HepG2 (cell line): ENCODE results near the gene TAS2R43. TPM values are rescaled to one million over a fixed set of nuclear protein-coding genes. Genes with fewer than 3 reads are reported as not detected.

ENCODE experiments used
- ATAC-seq: fragments of 200-7000 bp; cut with Tn5 transposase; 3 replicates; pipeline ENCODE4 v1.9.1; 2020; ENCODE audit warnings: mild to moderate bottlenecking, moderate library complexity
- BruUV-seq: library from RNA; stranded (reverse); fragments of 400-500 nt; replicated peaks from 2 replicates; lab custom pipeline; 2021; lab: Mats Ljungman, UMichigan
- CTCF ChIA-PET: fragments of 300-600 bp; formaldehyde crosslinking; extraction: SDS; loops from one replicate; lab custom pipeline; 2021; ENCODE audit warnings: low total read pairs, inconsistent platforms, low intra/inter-chr PET ratio; lab: Yijun Ruan, JAX
- POLR2A ChIA-PET: fragments of 350-600 bp; sonication (Branson Sonifier 250); formaldehyde crosslinking; loops from one replicate; lab custom pipeline; 2020; ENCODE audit warnings: antibody characterized with exemption, inconsistent platforms; lab: Yijun Ruan, JAX
- DNase-seq: peaks from one replicate; pipeline ENCODE4 v3.0.0-alpha.2; 2015; ENCODE audit warnings: low spot score
- FAIRE-seq: peaks from 3 replicates; lab custom pipeline; 2011; peaks lifted over from hg19 to GRCh38; lab: Jason Lieb, UNC
- H2AFZ ChIP-seq: one replicate; pipeline ENCODE4 v1.6.1; 2011; ENCODE audit warnings: low read length, inconsistent platforms
- H3K27ac ChIP-seq: fragments of 300-600 bp; 3 replicates; pipeline ENCODE4 v1.8.0; 2011; ENCODE audit warnings: mixed run types, mild to moderate bottlenecking, mixed read lengths, low read length, inconsistent platforms; ENCODE audit not compliant: insufficient read depth; ENCODE audit errors: extremely low read length
- H3K27me3 ChIP-seq, 2 experiments: fragments of 200-600 bp in 1 of 2; 2 replicates in 1 of 2; 3 replicates in 1 of 2; pipeline versions ENCODE4 v1.6.0 to v1.8.0; 2011; ENCODE audit warnings: low read length in 2 of 2, mild to moderate bottlenecking in 2 of 2, moderate library complexity in 2 of 2, inconsistent platforms in 1 of 2; ENCODE audit not compliant: insufficient read depth in 2 of 2, control insufficient read depth in 1 of 2
- H3K36me3 ChIP-seq, 2 experiments: fragments of 200-600 bp in 1 of 2; replicated peaks in 1 of 2; 2 replicates in 1 of 2; 3 replicates in 1 of 2; pipeline versions ENCODE4 v1.5.1 to v1.8.0; 2011; ENCODE audit warnings: low read length in 2 of 2, inconsistent platforms in 1 of 2; ENCODE audit not compliant: insufficient read depth in 2 of 2, control insufficient read depth in 1 of 2
- H3K4me1 ChIP-seq: 2 replicates; pipeline ENCODE4 v1.5.1; 2012; ENCODE audit warnings: low read length, inconsistent platforms; ENCODE audit not compliant: insufficient read depth
- H3K4me2 ChIP-seq: 2 replicates; pipeline ENCODE4 v1.6.0; 2011; ENCODE audit warnings: low read depth, low read length, inconsistent platforms
- H3K4me3 ChIP-seq, 3 experiments: fragments of 200-600 bp in 1 of 3; sonication (generic), shearing (Covaris generic) in 1 of 3; replicated peaks in 1 of 3; 2 replicates each; pipeline ENCODE4 v1.5.1; 2011 to 2016; ENCODE audit warnings: low read length in 3 of 3, inconsistent platforms in 2 of 3, low read depth in 2 of 3, mild to moderate bottlenecking in 2 of 3, control low read depth in 1 of 3, mixed read lengths in 1 of 3; ENCODE audit not compliant: insufficient read depth in 1 of 3
- H3K79me2 ChIP-seq: one replicate; pipeline ENCODE4 v1.6.1; 2011; ENCODE audit warnings: low read length, inconsistent platforms; ENCODE audit not compliant: insufficient read depth
- H3K9ac ChIP-seq: 2 replicates; pipeline ENCODE4 v1.6.0; 2011; ENCODE audit warnings: mild to moderate bottlenecking, low read depth, low read length, inconsistent platforms; ENCODE audit not compliant: insufficient read depth
- H3K9me3 ChIP-seq: 2 replicates; pipeline ENCODE4 v1.5.1; 2012; ENCODE audit warnings: mild to moderate bottlenecking, low read length
- H4K20me1 ChIP-seq: 2 replicates; pipeline ENCODE4 v1.6.0; 2011; ENCODE audit warnings: inconsistent platforms, mild to moderate bottlenecking, low read length, moderate library complexity; ENCODE audit not compliant: insufficient read depth
- EED ChIP-seq: sonication (generic); formaldehyde crosslinking; IDR thresholded peaks from 2 replicates; pipeline ENCODE4 v1.5.0; 2020; ENCODE audit warnings: mild to moderate bottlenecking, missing genetic modification reagents
- FOXK2 ChIP-seq: fragments of 450-650 bp; IDR thresholded peaks from 2 replicates; pipeline ENCODE4 v1.6.1; 2016
- GFI1 ChIP-seq: sonication (generic); formaldehyde crosslinking; IDR thresholded peaks from 2 replicates; pipeline ENCODE4 v1.5.0; 2020; ENCODE audit warnings: missing genetic modification reagents, mild to moderate bottlenecking, borderline replicate concordance
- KDM5B ChIP-seq: sonication (generic); formaldehyde crosslinking; IDR thresholded peaks from 2 replicates; pipeline ENCODE4 v1.4.0; 2020; ENCODE audit warnings: missing genetic modification reagents, mild to moderate bottlenecking, borderline replicate concordance
- NFATC3 ChIP-seq: sonication (generic); formaldehyde crosslinking; IDR thresholded peaks from 2 replicates; pipeline ENCODE4 v1.5.1; 2020; ENCODE audit warnings: mild to moderate bottlenecking, missing genetic modification reagents
- NFIB ChIP-seq: sonication (generic); formaldehyde crosslinking; IDR thresholded peaks from 2 replicates; pipeline ENCODE4 v1.9.0; 2021; ENCODE audit warnings: missing genetic modification reagents, mild to moderate bottlenecking, borderline replicate concordance
- NFYC ChIP-seq: IDR thresholded peaks from 2 replicates; pipeline ENCODE4 v1.6.1; 2016; ENCODE audit warnings: missing genetic modification reagents, missing compliant biosample characterization
- SIN3B ChIP-seq: fragments of 150-350 bp; IDR thresholded peaks from 2 replicates; pipeline ENCODE4 v1.6.1; 2014; ENCODE audit warnings: low read length
- SOX5 ChIP-seq: IDR thresholded peaks from 2 replicates; pipeline ENCODE4 v1.6.1; 2016; ENCODE audit warnings: borderline replicate concordance
- ZFP36L1 ChIP-seq: sonication (generic); formaldehyde crosslinking; IDR thresholded peaks from 2 replicates; pipeline ENCODE4 v1.8.0; 2022; ENCODE audit warnings: mild to moderate bottlenecking, missing genetic modification reagents, moderate library complexity
- ZMAT3 ChIP-seq: sonication (generic); formaldehyde crosslinking; conservative IDR thresholded peaks from 2 replicates; pipeline ENCODE4 v1.7.0; 2021; ENCODE audit warnings: missing genetic modification reagents
- ZNF335 ChIP-seq: sonication (generic); formaldehyde crosslinking; IDR thresholded peaks from 2 replicates; pipeline ENCODE4 v1.4.0; 2020; ENCODE audit warnings: missing genetic modification reagents
- WGBS: methylation state at CpG from one replicate; pipeline ENCODE4 v1.1.6; 2017; ENCODE audit warnings: low lambda C conversion rate; 5-methylcytosine and 5-hydroxymethylcytosine counted together
- in situ Hi-C: cut with HindIII; loops from 2 replicates; pipeline ENCODE4 v1.10.0; 2017; ENCODE audit warnings: low pct_unique_long_range_greater_than_20kb; ENCODE audit not compliant: extremely low pct_ligation_motif_present
- intact Hi-C: fragments of 100-400 bp; cut with micrococcal nuclease; formaldehyde crosslinking; loops from one replicate; pipeline ENCODE4 v1.10.0; 2022; ENCODE audit not compliant: unreplicated experiment
- polyA plus RNA-seq, 8 experiments: library from polyadenylated mRNA; depleted of rRNA in 3 of 8; stranded (reverse) in 7 of 8; unstranded in 1 of 8; fragments of >200 nt; fragmentation: Illumina TruSeq in 4 of 8; extraction: Trizol in 4 of 8; gene quantifications; 2 replicates each; pipeline versions ENCODE4 v1.2.1 to v1.2.3, GENCODE V29; 2011 to 2016; ENCODE audit warnings: low read depth in 4 of 8, missing spikeins in 1 of 8, mixed read lengths in 1 of 8; ENCODE audit not compliant: insufficient read depth in 1 of 8
- total RNA-seq, 5 experiments: library from RNA; depleted of rRNA; stranded (reverse); fragments of >200 nt; fragmentation: Illumina TruSeq; extraction: Trizol; gene quantifications; 2 replicates each; pipeline ENCODE4 v1.2.3, GENCODE V29; 2016; ENCODE audit warnings: low read depth in 1 of 5
- TF ChIP-seq, protein P1 (sequence below): sonication (generic); formaldehyde crosslinking; IDR thresholded peaks from 2 replicates; pipeline ENCODE4 v1.9.0; 2021; ENCODE audit warnings: mild to moderate bottlenecking, missing genetic modification reagents

TAS2R43 gene
- total and polyA plus RNA-seq, 2 of the 13 experiments (the other 11 are each of a cell fraction or from before 2014, with no cell fraction given): 0.15 to 1.7 TPM

DNA sequence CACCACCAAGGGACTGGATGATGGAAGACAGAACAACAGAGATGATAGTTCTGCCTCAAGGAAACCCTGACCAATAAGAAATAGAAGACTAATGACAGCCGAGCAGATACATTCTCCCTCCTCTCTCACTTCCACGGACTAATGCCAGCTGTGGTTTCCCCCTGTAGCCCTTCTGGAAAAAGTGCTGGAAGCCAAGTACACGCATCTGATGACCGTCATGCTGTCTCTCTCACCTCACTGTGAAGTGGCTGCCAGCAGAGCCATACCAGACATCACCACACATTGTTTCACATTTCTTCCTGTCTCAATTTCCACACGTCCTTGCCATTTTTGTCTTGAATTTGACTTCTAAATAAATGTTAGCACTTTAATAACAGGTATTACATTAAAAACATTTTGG is 2.9 kb downstream of the TAS2R43 start:
- H3K9me3 ChIP-seq: no peaks in the 10 kb centered on the region
- H3K27me3 ChIP-seq: no peaks in the 10 kb centered on the region
- H3K4me1 ChIP-seq: no peaks in the 10 kb centered on the region
- no peak for DNase-seq
- H4K20me1 ChIP-seq: no peaks in the 10 kb centered on the region
- ChIA-PET POLR2A (no interaction called here), CTCF (no interaction called here)
- TF ChIP-seq ZNF335 (CRISPR knock-in tag): no peak
- TF ChIP-seq NFIB (CRISPR knock-in tag): no peak
- TF ChIP-seq GFI1 (CRISPR knock-in tag): no peak
- TF ChIP-seq, protein P1, sequence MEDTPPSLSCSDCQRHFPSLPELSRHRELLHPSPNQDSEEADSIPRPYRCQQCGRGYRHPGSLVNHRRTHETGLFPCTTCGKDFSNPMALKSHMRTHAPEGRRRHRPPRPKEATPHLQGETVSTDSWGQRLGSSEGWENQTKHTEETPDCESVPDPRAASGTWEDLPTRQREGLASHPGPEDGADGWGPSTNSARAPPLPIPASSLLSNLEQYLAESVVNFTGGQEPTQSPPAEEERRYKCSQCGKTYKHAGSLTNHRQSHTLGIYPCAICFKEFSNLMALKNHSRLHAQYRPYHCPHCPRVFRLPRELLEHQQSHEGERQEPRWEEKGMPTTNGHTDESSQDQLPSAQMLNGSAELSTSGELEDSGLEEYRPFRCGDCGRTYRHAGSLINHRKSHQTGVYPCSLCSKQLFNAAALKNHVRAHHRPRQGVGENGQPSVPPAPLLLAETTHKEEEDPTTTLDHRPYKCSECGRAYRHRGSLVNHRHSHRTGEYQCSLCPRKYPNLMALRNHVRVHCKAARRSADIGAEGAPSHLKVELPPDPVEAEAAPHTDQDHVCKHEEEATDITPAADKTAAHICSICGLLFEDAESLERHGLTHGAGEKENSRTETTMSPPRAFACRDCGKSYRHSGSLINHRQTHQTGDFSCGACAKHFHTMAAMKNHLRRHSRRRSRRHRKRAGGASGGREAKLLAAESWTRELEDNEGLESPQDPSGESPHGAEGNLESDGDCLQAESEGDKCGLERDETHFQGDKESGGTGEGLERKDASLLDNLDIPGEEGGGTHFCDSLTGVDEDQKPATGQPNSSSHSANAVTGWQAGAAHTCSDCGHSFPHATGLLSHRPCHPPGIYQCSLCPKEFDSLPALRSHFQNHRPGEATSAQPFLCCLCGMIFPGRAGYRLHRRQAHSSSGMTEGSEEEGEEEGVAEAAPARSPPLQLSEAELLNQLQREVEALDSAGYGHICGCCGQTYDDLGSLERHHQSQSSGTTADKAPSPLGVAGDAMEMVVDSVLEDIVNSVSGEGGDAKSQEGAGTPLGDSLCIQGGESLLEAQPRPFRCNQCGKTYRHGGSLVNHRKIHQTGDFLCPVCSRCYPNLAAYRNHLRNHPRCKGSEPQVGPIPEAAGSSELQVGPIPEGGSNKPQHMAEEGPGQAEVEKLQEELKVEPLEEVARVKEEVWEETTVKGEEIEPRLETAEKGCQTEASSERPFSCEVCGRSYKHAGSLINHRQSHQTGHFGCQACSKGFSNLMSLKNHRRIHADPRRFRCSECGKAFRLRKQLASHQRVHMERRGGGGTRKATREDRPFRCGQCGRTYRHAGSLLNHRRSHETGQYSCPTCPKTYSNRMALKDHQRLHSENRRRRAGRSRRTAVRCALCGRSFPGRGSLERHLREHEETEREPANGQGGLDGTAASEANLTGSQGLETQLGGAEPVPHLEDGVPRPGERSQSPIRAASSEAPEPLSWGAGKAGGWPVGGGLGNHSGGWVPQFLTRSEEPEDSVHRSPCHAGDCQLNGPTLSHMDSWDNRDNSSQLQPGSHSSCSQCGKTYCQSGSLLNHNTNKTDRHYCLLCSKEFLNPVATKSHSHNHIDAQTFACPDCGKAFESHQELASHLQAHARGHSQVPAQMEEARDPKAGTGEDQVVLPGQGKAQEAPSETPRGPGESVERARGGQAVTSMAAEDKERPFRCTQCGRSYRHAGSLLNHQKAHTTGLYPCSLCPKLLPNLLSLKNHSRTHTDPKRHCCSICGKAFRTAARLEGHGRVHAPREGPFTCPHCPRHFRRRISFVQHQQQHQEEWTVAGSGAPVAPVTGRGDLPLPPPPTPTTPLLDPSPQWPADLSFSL (CRISPR knock-in tag): no peak
- TF ChIP-seq EED (CRISPR knock-in tag): no peak
- TF ChIP-seq FOXK2: no peak
- no peak for TF ChIP-seq ZFP36L1
- TF ChIP-seq SOX5 (CRISPR knock-in tag): no peak
- no peak for TF ChIP-seq KDM5B (CRISPR knock-in tag)
- no peak for TF ChIP-seq SIN3B
- TF ChIP-seq NFYC (CRISPR knock-in tag): no peak
- no peak for TF ChIP-seq ZMAT3 (CRISPR knock-in tag)
- no peak for TF ChIP-seq NFATC3 (CRISPR knock-in tag)
- intact Hi-C loops: no loop called here
- BruUV-seq: no TSS peak
- H3K36me3 ChIP-seq: no peaks in the 10 kb centered on the region
- WGBS: 94% methylated on average over 3 of the region's 5 CpGs
- no peak overlapping the region for H3K27ac ChIP-seq
- H3K4me2 ChIP-seq: no peak overlapping the region
- no peaks in the 10 kb centered on the region for H3K79me2 ChIP-seq
- no peak for FAIRE-seq
- no peak overlapping the region for H3K4me3 ChIP-seq
- no peak overlapping the region for H3K9ac ChIP-seq
- H2AFZ ChIP-seq: no peak overlapping the region
- no peak for ATAC-seq
- in situ Hi-C loops: no loop called here
